ENCODE measurements around the gene ZNF383. TPM values are rescaled to one million over a fixed set of nuclear protein-coding genes. Genes with fewer than 3 reads are reported as not detected.
A peak's percentile ranks its signal among the peaks of the same experiment; 100 is the strongest.
"Not testable (repeated sequence)": the region's sequence is repeated elsewhere in the genome, so short reads cannot be mapped to it uniquely, and the experiment has no call there.

ZNF383 gene
- total and polyA plus RNA-seq, 9 of the 15 experiments (the other 6 are each of a cell fraction or from before 2014, with no cell fraction given): 2.0 to 8.2 (median 5.3) TPM

- peak; percentile 21; the same call in 1 of the 2 replicates for TF ChIP-seq PHF8 (IDR thresholded peaks at IDR 0.05; ENCODE audit: borderline replicate concordance, low read length)
- no peak for TF ChIP-seq POLR2A (conservative IDR thresholded peaks at IDR 0.05)
- TF ChIP-seq ATF6 (CRISPR knock-in tag; IDR thresholded peaks at IDR 0.05): no peak
- TF ChIP-seq SMAD4 (CRISPR knock-in tag; conservative IDR thresholded peaks at IDR 0.05): no peak
- peak; percentile 24; the same call in 1 of the 2 replicates for TF ChIP-seq GABPA (tag; conservative IDR thresholded peaks at IDR 0.05; ENCODE audit: low read depth)
- no peak for TF ChIP-seq ZKSCAN8 (CRISPR knock-in tag; IDR thresholded peaks at IDR 0.05)
- TF ChIP-seq PML (IDR thresholded peaks at IDR 0.05; ENCODE audit: low read length): no peak
- peak; percentile 75 for TF ChIP-seq ZBTB40 (IDR thresholded peaks at IDR 0.05)
- no peak for TF ChIP-seq ZBTB40 (CRISPR knock-in tag; IDR thresholded peaks at IDR 0.05)
- TF ChIP-seq SRSF1 (IDR thresholded peaks at IDR 0.05; ENCODE audit: low read depth, low read length): no peak
Observed at GRCh38 chr19:37251308-37252229, 33.6 kb downstream of the ZNF383 start (continued).

- POLR2A ChIA-PET; intact Hi-C loops (cut with micrococcal nuclease); BruUV-seq (replicated peaks); H3K4me3 ChIP-seq; H3K4me2 ChIP-seq (ENCODE audit: insufficient read depth, low read length); H3K9me1 ChIP-seq (ENCODE audit: control insufficient read depth, insufficient read depth, low read length); H3K27ac ChIP-seq (ENCODE audit: extremely low read depth, low read depth, low read length); H3K36me3 ChIP-seq (ENCODE audit: control insufficient read depth, insufficient read depth, low read length); H4K20me1 ChIP-seq (replicated peaks; ENCODE audit: control insufficient read depth, insufficient read depth, low read length); H3K9ac ChIP-seq (ENCODE audit: insufficient read depth in 1 of 2, low read depth in 2 of 2, low read length in 2 of 2); H3K79me2 ChIP-seq (ENCODE audit: control insufficient read depth, insufficient read depth, low read length); H2AFZ ChIP-seq (ENCODE audit: low read depth, low read length); H3K9me3 ChIP-seq (replicated peaks; ENCODE audit: control insufficient read depth, insufficient read depth, low read depth, low read length); H3K4me1 ChIP-seq (replicated peaks in 1 of 2; ENCODE audit: control insufficient read depth in 2 of 2, insufficient read depth in 2 of 2, low read length in 2 of 2); FAIRE-seq; DNase-seq (ENCODE audit: extremely low read depth in 1 of 4, low spot score in 3 of 4); ATAC-seq; H3K27me3 ChIP-seq (ENCODE audit: control insufficient read depth in 2 of 2, insufficient read depth in 2 of 2, low read length in 2 of 2); CTCF ChIA-PET (ENCODE audit: low intra/inter-chr PET ratio): not testable (repeated sequence)
- in situ Hi-C loops (cut with MboI): loop anchor here (5.0 kb wide), 1 partner anchor 941 kb away; no protein-coding TSS in a partner anchor
- no CpG with 5 or more reads among the region's 1 CpG for WGBS (ENCODE audit: insufficient coverage, low coverage, missing lambda C conversion rate)
Observed at GRCh38 chr19:37263028-37263427, 45.0 kb downstream of the ZNF383 start.
